ENCODE results near the gene SMNDC1. TPM values are rescaled to one million over a fixed set of nuclear protein-coding genes. Genes with fewer than 3 reads are reported as not detected.
A peak's percentile ranks its signal among the peaks of the same experiment; 100 is the strongest.

Gene SMNDC1
- 33.7 TPM for polyA plus RNA-seq (2013, experiment 1 of 2)
- 34.4 TPM for polyA plus RNA-seq (2013, experiment 2 of 2)

DNA sequence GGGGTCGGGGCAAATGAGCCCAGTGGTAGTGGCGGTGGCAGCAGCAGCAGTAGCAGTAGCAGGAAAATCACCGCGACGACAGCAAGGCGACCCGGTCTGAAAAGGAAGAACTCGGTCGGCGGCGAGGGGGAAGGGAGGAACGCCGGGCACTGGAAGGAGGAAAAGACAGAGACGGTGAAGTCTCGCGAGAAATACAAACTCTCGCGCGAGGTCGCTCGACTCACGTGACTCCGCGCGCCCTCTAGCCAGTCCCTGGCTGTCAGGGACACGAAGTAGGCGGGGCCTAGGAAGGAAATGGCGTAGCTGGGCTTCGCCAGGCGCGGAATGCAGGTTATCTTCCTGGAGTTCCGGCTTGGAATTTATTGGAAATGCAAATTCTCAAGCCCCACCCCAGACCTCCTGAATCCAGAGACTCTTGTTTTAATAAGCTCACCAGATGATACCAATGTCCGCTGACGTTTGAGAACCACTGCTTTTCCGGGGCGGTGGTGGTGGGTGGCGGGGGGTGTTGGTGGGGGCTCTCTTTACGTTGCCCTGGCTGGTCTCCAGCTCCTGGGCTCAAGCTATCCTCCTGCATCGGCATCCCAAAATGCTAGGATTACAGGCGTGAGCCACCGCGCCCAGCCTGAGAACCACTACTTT is at the start of gene SMNDC1:
SMNDC1 (minus strand) TSS at position 141 of the 642 bp plus-strand sequence. CDS start 1,333 bp downstream, outside the sequence.
- peaks cover 15% of the 10 kb centered on the region for H3K4me1 ChIP-seq (ENCODE audit: control insufficient read depth, insufficient read depth, low read length, poor library complexity, severe bottlenecking)
- 1% methylated on average over 26 to 30 of the region's 42 CpGs for WGBS, 2 experiments (ENCODE audit: insufficient coverage in 2 of 2)
- peak within 1 kb of the TSS; percentile 78 for H3K4me3 ChIP-seq (ENCODE audit: extremely low read depth, insufficient read depth, low read length, poor library complexity, severe bottlenecking)
- H3K27ac ChIP-seq (ENCODE audit: low read depth, low read length, severe bottlenecking) = peak within 1 kb of the TSS; percentile 97
- peaks cover 31% of the 10 kb centered on the region for H3K36me3 ChIP-seq (ENCODE audit: control insufficient read depth, insufficient read depth, low read length)
- H3K9me3 ChIP-seq (ENCODE audit: control insufficient read depth, low read length) = no peaks in the 10 kb centered on the region

DNA sequence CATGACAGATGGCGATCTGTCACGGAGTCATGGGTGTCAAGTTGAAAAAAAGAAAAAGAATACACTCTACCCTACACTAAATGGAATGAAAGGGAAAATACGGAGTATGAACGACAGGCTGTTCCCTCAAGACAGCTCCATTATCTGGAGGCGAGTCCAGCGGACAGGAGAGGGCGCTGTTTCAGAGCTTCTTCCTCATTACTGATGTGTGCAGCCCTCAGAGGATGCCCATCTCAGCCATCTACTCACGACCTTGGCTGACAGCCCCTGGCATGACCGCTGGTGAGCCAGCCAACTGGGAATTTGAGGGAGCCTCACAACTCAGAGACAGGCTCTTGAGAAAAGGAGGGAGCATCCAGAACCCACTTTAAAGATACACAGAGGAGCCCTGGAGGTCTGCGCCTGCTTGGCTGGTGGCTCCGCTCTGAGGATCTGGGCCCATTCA is 49.6 kb upstream of the SMNDC1 start:
- no peak overlapping the region for H3K27ac ChIP-seq (ENCODE audit: low read depth, low read length, severe bottlenecking)
- H3K4me1 ChIP-seq (ENCODE audit: control insufficient read depth, insufficient read depth, low read length, poor library complexity, severe bottlenecking) = peaks cover 40% of the 10 kb centered on the region
- no peaks in the 10 kb centered on the region for H3K36me3 ChIP-seq (ENCODE audit: control insufficient read depth, insufficient read depth, low read length)
- no peaks in the 10 kb centered on the region for H3K9me3 ChIP-seq (ENCODE audit: control insufficient read depth, low read length)
- 31 to 34% methylated on average over 8 to 9 of the region's 11 CpGs for WGBS, 2 experiments (ENCODE audit: insufficient coverage in 2 of 2)
- no peak overlapping the region for H3K4me3 ChIP-seq (ENCODE audit: extremely low read depth, insufficient read depth, low read length, poor library complexity, severe bottlenecking)

DNA sequence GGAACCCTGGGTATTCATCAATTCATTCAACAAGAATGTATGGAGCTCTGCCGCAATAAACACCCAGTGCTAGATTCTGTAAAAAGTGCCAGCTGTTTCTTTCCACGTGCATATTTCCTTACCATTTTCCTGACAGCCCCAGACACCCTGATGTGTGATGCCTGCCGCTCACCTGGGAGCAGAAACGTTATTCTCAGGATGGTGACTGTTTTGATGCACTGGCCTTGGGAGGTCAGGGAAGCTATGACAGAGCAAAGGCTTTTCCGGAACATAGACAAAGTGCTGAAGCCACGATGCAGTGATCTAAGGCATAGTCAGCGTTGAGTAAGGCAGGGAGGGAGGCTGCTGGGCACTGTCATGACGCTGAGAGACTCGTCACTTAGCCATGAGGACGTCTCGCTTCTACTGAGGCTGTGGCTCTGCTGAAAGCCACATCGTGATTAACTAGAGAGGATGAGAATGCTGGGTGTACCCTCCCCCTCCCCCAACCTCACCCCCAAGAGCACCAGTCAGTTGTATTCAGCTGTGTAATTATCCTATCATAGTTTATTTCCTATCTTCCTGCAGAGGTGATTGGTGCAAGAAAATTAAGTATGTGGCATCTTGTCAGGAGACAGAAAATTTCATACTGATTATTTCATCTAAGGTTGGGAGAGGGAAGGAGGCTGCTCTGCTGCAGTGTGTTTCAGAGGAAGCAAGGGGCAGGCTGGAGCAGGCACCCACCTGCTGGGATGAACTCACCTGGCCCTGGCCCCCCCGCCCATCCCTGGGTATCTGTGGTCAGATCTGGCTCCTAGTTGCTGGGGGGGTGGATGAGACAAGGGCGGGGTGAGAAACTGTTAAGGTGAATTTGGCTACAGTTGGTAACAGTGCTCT is 48.8 kb upstream of the SMNDC1 start:
- no peaks in the 10 kb centered on the region for H3K36me3 ChIP-seq (ENCODE audit: control insufficient read depth, insufficient read depth, low read length)
- H3K4me1 ChIP-seq (ENCODE audit: control insufficient read depth, insufficient read depth, low read length, poor library complexity, severe bottlenecking) = peaks cover 40% of the 10 kb centered on the region
- no peak overlapping the region for H3K4me3 ChIP-seq (ENCODE audit: extremely low read depth, insufficient read depth, low read length, poor library complexity, severe bottlenecking)
- 38% methylated on average over 9 to 10 of the region's 14 CpGs for WGBS, 2 experiments (ENCODE audit: insufficient coverage in 2 of 2)
- no peaks in the 10 kb centered on the region for H3K9me3 ChIP-seq (ENCODE audit: control insufficient read depth, low read length)
- no peak overlapping the region for H3K27ac ChIP-seq (ENCODE audit: low read depth, low read length, severe bottlenecking)

DNA sequence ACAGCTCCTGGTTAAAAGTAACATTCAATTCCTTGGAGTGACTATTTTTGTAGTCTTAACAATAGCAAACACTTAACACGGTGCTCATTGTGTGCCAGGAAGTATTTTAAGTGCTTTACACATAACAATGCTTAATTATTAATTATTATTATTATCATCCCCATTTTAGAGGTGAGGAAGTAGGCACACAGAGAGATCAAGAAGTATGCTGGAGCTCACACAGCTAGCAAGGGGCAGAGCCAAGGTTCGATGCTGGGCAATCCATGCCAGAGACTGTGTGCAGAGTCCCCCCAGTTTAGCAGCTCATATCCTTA is 48.2 kb upstream of the SMNDC1 start:
- H3K36me3 ChIP-seq (ENCODE audit: control insufficient read depth, insufficient read depth, low read length) = no peaks in the 10 kb centered on the region
- WGBS, 2 experiments (ENCODE audit: insufficient coverage in 2 of 2) = 40 to 67% methylated on average over 1 of the region's 2 CpGs
- H3K27ac ChIP-seq (ENCODE audit: low read depth, low read length, severe bottlenecking) = no peak overlapping the region
- peaks cover 38% of the 10 kb centered on the region for H3K4me1 ChIP-seq (ENCODE audit: control insufficient read depth, insufficient read depth, low read length, poor library complexity, severe bottlenecking)
- no peak overlapping the region for H3K4me3 ChIP-seq (ENCODE audit: extremely low read depth, insufficient read depth, low read length, poor library complexity, severe bottlenecking)
- no peaks in the 10 kb centered on the region for H3K9me3 ChIP-seq (ENCODE audit: control insufficient read depth, low read length)

DNA sequence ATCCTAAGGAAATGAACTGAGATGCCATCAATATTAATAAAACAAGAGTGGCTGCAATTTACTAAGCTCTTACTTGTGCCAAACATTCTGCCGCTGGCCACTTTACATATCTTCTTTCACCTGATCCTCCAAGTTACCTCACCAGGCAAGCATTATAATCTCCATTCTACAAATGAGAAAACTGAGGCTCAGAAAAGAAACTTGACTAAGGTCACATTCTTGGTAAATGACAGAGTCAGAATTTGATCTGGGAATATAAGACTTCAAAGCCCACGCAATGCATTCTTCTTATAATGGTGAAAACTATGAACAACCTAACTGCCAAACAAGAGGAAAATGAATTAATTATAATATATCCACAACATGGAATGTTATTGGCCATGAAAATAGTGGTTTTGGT is 46.1 kb upstream of the SMNDC1 start:
- Histone ChIP-seq H3K9me3 (ENCODE audit: control insufficient read depth, low read length) (no peaks in the 10 kb centered on the region), H3K36me3 (ENCODE audit: control insufficient read depth, insufficient read depth, low read length) (no peaks in the 10 kb centered on the region), H3K4me1 (ENCODE audit: control insufficient read depth, insufficient read depth, low read length, poor library complexity, severe bottlenecking) (peaks cover 21% of the 10 kb centered on the region), H3K27ac (ENCODE audit: low read depth, low read length, severe bottlenecking) (no peak overlapping the region), H3K4me3 (ENCODE audit: extremely low read depth, insufficient read depth, low read length, poor library complexity, severe bottlenecking) (no peak overlapping the region)
- 100% methylated on average over 1 of the region's 2 CpGs; no CpG with 5 or more reads in 1 of the 2 experiments for WGBS, 2 experiments (ENCODE audit: insufficient coverage in 2 of 2)

DNA sequence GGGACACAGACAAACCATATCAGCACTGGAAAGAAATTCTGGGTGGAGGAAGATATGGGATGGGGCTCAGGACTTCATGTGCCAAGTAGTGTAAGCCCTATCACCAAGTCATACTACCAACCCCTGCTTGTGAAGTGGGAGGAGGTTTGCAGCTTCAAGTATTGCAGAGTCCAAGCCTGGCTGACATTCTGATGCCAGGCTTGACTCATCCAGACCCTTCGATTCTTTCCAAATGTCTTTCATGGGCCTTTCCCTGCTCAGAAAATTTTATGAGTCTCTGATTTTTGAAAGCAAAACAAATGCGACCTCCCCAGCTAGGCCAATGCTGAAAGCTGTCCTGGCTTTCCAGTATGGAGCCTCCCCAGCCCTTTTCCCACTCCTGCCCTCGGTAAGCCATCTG is 45.1 kb upstream of the SMNDC1 start:
- Histone ChIP-seq H3K27ac (ENCODE audit: low read depth, low read length, severe bottlenecking) (no peak overlapping the region), H3K36me3 (ENCODE audit: control insufficient read depth, insufficient read depth, low read length) (no peaks in the 10 kb centered on the region), H3K4me3 (ENCODE audit: extremely low read depth, insufficient read depth, low read length, poor library complexity, severe bottlenecking) (no peak overlapping the region), H3K4me1 (ENCODE audit: control insufficient read depth, insufficient read depth, low read length, poor library complexity, severe bottlenecking) (peaks cover 21% of the 10 kb centered on the region), H3K9me3 (ENCODE audit: control insufficient read depth, low read length) (no peaks in the 10 kb centered on the region)
- WGBS, 2 experiments (ENCODE audit: insufficient coverage in 2 of 2) = 79 to 84% methylated on average over 3 of the region's 3 CpGs

DNA sequence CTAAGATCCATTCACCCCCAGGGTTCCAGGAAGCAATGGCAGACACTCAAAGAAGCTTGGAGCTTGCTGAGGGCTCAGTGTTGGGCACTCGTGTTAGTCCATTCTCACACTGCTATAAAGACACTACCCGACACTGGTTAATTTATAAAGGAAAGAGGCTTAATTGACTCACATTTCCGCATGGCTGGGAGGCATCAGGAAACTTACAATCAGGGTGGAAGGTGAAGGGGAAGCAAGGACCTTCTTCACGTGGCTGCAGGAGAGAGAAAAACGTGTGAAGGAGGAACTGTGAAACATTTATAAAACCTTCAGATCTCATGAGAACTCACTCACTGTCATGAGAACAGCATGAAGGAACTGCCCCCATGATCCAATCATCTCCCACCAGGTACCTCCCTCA is 44.7 kb upstream of the SMNDC1 start:
- no peak overlapping the region for H3K27ac ChIP-seq (ENCODE audit: low read depth, low read length, severe bottlenecking)
- peaks cover 21% of the 10 kb centered on the region for H3K4me1 ChIP-seq (ENCODE audit: control insufficient read depth, insufficient read depth, low read length, poor library complexity, severe bottlenecking)
- 80 to 90% methylated on average over 1 to 4 of the region's 5 CpGs for WGBS, 2 experiments (ENCODE audit: insufficient coverage in 2 of 2)
- H3K36me3 ChIP-seq (ENCODE audit: control insufficient read depth, insufficient read depth, low read length) = no peaks in the 10 kb centered on the region
- no peaks in the 10 kb centered on the region for H3K9me3 ChIP-seq (ENCODE audit: control insufficient read depth, low read length)
- H3K4me3 ChIP-seq (ENCODE audit: extremely low read depth, insufficient read depth, low read length, poor library complexity, severe bottlenecking) = no peak overlapping the region

DNA sequence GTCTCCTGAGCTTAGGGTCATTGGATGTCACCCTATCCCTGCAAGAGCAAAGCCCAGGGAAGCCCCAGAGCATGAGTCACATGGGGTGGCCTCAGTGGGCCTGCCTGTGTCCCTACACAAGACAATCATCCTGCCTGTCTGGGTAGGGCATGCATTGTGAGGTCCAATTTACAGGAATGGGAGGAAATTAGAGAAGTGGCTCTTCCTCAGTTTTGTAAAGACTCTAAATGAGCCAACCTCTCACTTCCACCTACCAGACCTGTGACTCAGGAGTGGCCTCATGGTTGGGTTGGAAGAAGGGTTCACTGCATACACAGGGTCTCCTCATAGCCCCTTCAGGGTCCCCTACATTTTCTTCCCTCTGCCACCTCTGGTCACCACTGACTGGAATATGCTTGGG is 43.6 kb upstream of the SMNDC1 start:
- no peaks in the 10 kb centered on the region for H3K9me3 ChIP-seq (ENCODE audit: control insufficient read depth, low read length)
- no peak overlapping the region for H3K27ac ChIP-seq (ENCODE audit: low read depth, low read length, severe bottlenecking)
- peaks cover 13% of the 10 kb centered on the region for H3K4me1 ChIP-seq (ENCODE audit: control insufficient read depth, insufficient read depth, low read length, poor library complexity, severe bottlenecking)
- H3K36me3 ChIP-seq (ENCODE audit: control insufficient read depth, insufficient read depth, low read length) = no peaks in the 10 kb centered on the region
- no peak overlapping the region for H3K4me3 ChIP-seq (ENCODE audit: extremely low read depth, insufficient read depth, low read length, poor library complexity, severe bottlenecking)

DNA sequence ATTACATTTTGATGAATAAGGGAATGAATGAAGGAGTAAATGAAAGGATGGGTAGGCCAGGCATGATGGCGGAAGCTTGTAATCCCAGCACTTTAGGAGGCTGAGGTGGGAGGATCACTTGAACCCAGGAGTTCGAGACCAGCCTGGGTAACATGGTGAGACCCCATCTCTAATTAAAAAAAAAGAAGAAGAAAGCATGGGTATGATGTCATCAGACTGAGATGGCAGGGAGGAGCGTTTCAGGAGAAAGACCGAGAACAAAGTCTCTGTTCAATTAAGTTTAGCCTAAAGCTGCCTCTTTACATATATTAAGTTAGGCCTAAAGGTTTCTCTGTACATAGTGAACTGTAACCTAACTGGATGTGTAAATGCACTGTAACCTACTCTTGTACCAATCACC is 42.2 kb upstream of the SMNDC1 start:
- 80 to 100% methylated on average over 1 to 2 of the region's 4 CpGs for WGBS, 2 experiments (ENCODE audit: insufficient coverage in 2 of 2)
- Histone ChIP-seq H3K9me3 (ENCODE audit: control insufficient read depth, low read length) (no peaks in the 10 kb centered on the region), H3K4me3 (ENCODE audit: extremely low read depth, insufficient read depth, low read length, poor library complexity, severe bottlenecking) (no peak overlapping the region), H3K27ac (ENCODE audit: low read depth, low read length, severe bottlenecking) (no peak overlapping the region), H3K36me3 (ENCODE audit: control insufficient read depth, insufficient read depth, low read length) (no peaks in the 10 kb centered on the region), H3K4me1 (ENCODE audit: control insufficient read depth, insufficient read depth, low read length, poor library complexity, severe bottlenecking) (no peaks in the 10 kb centered on the region)

DNA sequence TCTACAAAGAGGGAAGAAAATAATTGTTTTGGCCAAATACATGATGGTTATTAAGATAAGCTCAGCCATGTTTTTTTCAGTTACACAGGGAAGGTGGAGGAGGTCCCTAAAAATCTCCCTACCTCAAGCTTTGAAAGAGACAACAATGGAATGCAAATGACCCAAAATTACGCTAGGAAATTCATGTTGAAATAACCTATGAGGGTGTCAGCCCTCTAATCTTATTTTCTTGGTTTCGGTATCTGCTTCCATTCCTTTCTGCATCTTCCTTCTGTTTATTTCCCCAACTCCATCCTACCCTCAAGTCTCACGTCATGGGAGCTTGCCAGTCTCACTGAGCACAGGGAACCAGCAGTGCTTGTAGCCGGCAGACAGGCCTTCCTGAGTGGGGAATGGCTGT is 40.6 kb upstream of the SMNDC1 start:
- H3K36me3 ChIP-seq (ENCODE audit: control insufficient read depth, insufficient read depth, low read length) = no peaks in the 10 kb centered on the region

DNA sequence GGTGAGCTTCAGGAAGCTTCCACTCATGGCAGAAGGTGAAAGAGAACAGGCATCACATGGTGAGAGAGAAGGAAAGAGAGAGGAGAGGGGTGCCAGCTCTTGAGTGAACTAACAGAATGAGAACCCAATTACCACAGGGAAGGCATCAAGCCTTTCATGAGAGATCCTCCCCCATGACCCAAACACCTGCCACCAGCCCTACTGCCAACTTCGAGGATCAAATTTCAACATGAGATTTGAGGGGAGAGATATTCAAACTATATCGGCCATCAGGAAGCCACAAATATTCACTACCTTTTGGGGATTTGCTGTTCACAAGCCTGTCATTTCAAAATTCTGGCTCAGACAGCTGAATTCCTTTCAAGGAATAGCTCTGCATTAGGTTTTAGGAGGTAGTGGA is 39.9 kb upstream of the SMNDC1 start:
- Histone ChIP-seq H3K9me3 (ENCODE audit: control insufficient read depth, low read length) (no peaks in the 10 kb centered on the region), H3K4me1 (ENCODE audit: control insufficient read depth, insufficient read depth, low read length, poor library complexity, severe bottlenecking) (no peaks in the 10 kb centered on the region), H3K36me3 (ENCODE audit: control insufficient read depth, insufficient read depth, low read length) (no peaks in the 10 kb centered on the region), H3K4me3 (ENCODE audit: extremely low read depth, insufficient read depth, low read length, poor library complexity, severe bottlenecking) (no peak overlapping the region), H3K27ac (ENCODE audit: low read depth, low read length, severe bottlenecking) (no peak overlapping the region)
- 72 to 80% methylated on average over 1 to 2 of the region's 2 CpGs for WGBS, 2 experiments (ENCODE audit: insufficient coverage in 2 of 2)

More for the DNA sequence above, 40.6 kb upstream of the SMNDC1 start:
- no peak overlapping the region for H3K27ac ChIP-seq (ENCODE audit: low read depth, low read length, severe bottlenecking)
- 76 to 94% methylated on average over 2 of the region's 4 CpGs for WGBS, 2 experiments (ENCODE audit: insufficient coverage in 2 of 2)
- H3K4me3 ChIP-seq (ENCODE audit: extremely low read depth, insufficient read depth, low read length, poor library complexity, severe bottlenecking) = no peak overlapping the region
- H3K9me3 ChIP-seq (ENCODE audit: control insufficient read depth, low read length) = no peaks in the 10 kb centered on the region
- H3K4me1 ChIP-seq (ENCODE audit: control insufficient read depth, insufficient read depth, low read length, poor library complexity, severe bottlenecking) = no peaks in the 10 kb centered on the region

Data from mesodermal cell (in vitro differentiated cells).